Epidermal melanocyte (primary cell): ENCODE measurements around the gene AFAP1L1.
"Not testable (repeated sequence)": the region's sequence is repeated elsewhere in the genome, so short reads cannot be mapped to it uniquely, and the experiment has no call there.

Experiments
- DNase-seq: peaks from one replicate; pipeline ENCODE4 v3.0.0; 2011; ENCODE audit warnings: low spot score; ENCODE audit not compliant: insufficient read length

Gene AFAP1L1

DNA sequence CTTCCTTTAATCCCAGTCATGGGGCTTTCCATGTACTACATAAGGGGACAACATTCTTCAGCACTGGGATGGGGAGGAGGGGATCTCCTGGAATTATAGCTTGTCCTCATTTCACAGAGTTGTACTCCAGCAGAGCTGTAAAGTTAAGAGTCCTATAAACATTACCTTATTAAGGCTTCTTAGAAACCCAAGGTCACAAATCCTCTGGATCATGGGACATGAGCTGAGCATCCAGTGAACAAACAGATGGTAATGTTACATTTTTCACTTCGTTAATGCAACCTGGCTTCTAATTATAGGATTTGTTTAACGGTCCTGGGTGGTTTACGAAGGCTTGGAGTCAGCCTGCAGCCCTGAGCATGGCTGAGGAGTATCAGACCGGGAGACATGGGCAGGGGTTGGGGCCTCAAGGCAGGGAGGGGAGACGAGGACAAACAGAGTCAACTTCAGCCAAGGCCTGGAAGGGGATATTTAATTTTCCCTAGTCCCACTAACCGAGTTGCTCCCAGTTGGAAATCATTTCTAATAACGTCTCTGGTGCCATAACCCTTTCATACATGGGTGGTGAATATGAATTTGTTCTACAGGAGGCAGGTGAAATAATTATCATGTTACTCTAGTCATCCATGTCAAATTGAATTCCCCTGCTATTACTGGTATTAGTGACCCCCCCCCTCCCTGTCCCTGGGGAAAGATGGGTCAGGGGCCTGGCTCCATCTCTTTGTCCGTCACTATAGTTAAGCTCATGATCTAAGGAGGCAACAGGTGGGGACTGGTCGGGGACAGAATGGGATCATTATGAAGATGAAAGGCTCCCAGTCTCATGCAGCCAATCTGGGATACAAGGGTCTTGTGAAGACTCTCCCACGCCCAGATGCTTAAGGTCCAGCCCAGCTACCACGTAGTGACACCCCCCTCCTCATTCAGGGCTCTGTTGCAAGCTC lies 118.2 kb downstream of the AFAP1L1 start:
- no peak for DNase-seq

DNA sequence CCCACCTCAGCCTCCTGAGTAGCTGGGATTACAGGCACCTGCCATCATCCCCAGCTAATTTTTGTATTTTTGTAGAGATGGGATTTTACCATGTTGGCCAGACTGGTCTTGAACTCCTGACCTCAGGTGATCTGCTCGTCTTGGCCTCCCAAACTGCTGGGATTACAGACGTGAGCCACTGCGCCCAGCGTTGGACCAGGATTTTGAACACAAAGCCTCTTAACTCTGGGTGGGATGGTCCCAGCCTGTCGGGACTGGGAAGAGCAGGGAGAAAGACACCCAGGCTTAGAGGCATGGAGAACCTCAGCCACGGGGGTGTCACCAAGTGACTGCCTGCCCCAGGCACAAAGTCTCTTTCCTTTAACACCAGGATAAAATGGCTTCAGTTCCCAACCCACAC lies 119.4 kb downstream of the AFAP1L1 start:
- not testable (repeated sequence) for DNase-seq
